ENCODE data around the gene TUBGCP3.
"Not testable (repeated sequence)": the region's sequence is repeated elsewhere in the genome, so short reads cannot be mapped to it uniquely, and the experiment has no call there.

The TUBGCP3 gene

GRCh38 chr13:112576191-112576590 lies 11.8 kb downstream of the TUBGCP3 start:
- no peak for DNase-seq

GRCh38 chr13:112575675-112576074 lies 12.3 kb downstream of the TUBGCP3 start:
- DNase-seq, result no peak

- no peak for DNase-seq
Measured at GRCh38 chr13:112574834-112575613, 12.9 kb downstream of the TUBGCP3 start.

- DNase-seq, result no peak
Measured at GRCh38 chr13:112574416-112574815, 13.5 kb downstream of the TUBGCP3 start.

- no peak for DNase-seq
Measured at GRCh38 chr13:112573710-112574109, 14.2 kb downstream of the TUBGCP3 start.

GRCh38 chr13:112572366-112572765 lies 15.6 kb downstream of the TUBGCP3 start:
- DNase-seq, result no peak

GRCh38 chr13:112569821-112570220 lies 18.1 kb downstream of the TUBGCP3 start:
- DNase-seq, result no peak

GRCh38 chr13:112567161-112567862 lies 20.6 kb downstream of the TUBGCP3 start:
- no peak for DNase-seq

- DNase-seq, result no peak
Measured at GRCh38 chr13:112562786-112563383, 25.1 kb downstream of the TUBGCP3 start.

GRCh38 chr13:112562254-112562653 lies 25.7 kb downstream of the TUBGCP3 start:
- no peak for DNase-seq

GRCh38 chr13:112561478-112561877 lies 26.5 kb downstream of the TUBGCP3 start:
- no peak for DNase-seq

- no peak for DNase-seq
Measured at GRCh38 chr13:112558696-112559418, 29.1 kb downstream of the TUBGCP3 start.

- DNase-seq, result no peak
Measured at GRCh38 chr13:112556600-112556999, 31.4 kb downstream of the TUBGCP3 start.

- DNase-seq, result no peak
Measured at GRCh38 chr13:112554214-112554850, 33.6 kb downstream of the TUBGCP3 start.

GRCh38 chr13:112548975-112549374 lies 39.0 kb downstream of the TUBGCP3 start:
- DNase-seq, result not testable (repeated sequence)

- no peak for DNase-seq
Measured at GRCh38 chr13:112545856-112546255, 42.1 kb downstream of the TUBGCP3 start.

GRCh38 chr13:112532837-112533745 lies 54.9 kb downstream of the TUBGCP3 start:
- DNase-seq, result no peak

- no peak for DNase-seq
Measured at GRCh38 chr13:112531263-112531794, 56.6 kb downstream of the TUBGCP3 start.

GRCh38 chr13:112530861-112531260 lies 57.1 kb downstream of the TUBGCP3 start:
- DNase-seq, result no peak

GRCh38 chr13:112529216-112529615 lies 58.7 kb downstream of the TUBGCP3 start:
- DNase-seq, result no peak

- no peak for DNase-seq
Measured at GRCh38 chr13:112526146-112526853, 61.7 kb downstream of the TUBGCP3 start.

All from activated CD8-positive, alpha-beta memory T cell treated with anti-CD3 and anti-CD28 coated beads, Interleukin-2, amount 50 U/mL, for 48 hours (primary cell).